ENCODE data around the gene ATP6V1A.

Gene ATP6V1A

DNA sequence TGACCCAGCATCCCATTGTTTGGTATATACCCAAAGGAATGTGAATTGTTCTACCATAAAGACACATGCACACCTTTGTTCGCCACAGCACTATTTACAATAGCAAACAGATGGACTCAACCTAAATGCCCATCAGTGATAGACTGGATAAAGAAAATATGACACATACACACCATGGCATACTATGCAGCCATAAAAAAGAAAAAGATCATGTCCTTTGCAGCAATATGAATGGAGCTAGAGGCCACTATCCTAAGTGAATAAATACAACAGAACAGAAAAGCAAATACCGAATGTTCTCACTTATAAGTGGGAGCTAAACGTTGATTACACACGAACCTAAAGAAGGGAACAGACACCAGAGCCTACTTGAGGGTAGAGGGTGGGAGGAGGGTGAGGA lies 39.0 kb upstream of the ATP6V1A start:
- no peaks in the 10 kb centered on the region for H3K4me1 ChIP-seq (ENCODE audit: insufficient read depth, poor library complexity, severe bottlenecking)
- DNase-seq (ENCODE audit: low spot score) (no peak), ATAC-seq (ENCODE audit: low read depth) (no peak)
- H3K27ac ChIP-seq (ENCODE audit: poor library complexity, severe bottlenecking): no peak overlapping the region
- no peaks in the 10 kb centered on the region for H3K36me3 ChIP-seq (ENCODE audit: low read depth)
- no peak overlapping the region for H3K4me3 ChIP-seq (ENCODE audit: severe bottlenecking)
- H3K27me3 ChIP-seq (ENCODE audit: insufficient read depth, poor library complexity, severe bottlenecking): no peaks in the 10 kb centered on the region
- no peaks in the 10 kb centered on the region for H3K9me3 ChIP-seq (ENCODE audit: severe bottlenecking)
- TF ChIP-seq, protein P1, sequence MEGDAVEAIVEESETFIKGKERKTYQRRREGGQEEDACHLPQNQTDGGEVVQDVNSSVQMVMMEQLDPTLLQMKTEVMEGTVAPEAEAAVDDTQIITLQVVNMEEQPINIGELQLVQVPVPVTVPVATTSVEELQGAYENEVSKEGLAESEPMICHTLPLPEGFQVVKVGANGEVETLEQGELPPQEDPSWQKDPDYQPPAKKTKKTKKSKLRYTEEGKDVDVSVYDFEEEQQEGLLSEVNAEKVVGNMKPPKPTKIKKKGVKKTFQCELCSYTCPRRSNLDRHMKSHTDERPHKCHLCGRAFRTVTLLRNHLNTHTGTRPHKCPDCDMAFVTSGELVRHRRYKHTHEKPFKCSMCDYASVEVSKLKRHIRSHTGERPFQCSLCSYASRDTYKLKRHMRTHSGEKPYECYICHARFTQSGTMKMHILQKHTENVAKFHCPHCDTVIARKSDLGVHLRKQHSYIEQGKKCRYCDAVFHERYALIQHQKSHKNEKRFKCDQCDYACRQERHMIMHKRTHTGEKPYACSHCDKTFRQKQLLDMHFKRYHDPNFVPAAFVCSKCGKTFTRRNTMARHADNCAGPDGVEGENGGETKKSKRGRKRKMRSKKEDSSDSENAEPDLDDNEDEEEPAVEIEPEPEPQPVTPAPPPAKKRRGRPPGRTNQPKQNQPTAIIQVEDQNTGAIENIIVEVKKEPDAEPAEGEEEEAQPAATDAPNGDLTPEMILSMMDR (IDR thresholded peaks at IDR 0.05; ENCODE audit: poor library complexity, severe bottlenecking): no peak

DNA sequence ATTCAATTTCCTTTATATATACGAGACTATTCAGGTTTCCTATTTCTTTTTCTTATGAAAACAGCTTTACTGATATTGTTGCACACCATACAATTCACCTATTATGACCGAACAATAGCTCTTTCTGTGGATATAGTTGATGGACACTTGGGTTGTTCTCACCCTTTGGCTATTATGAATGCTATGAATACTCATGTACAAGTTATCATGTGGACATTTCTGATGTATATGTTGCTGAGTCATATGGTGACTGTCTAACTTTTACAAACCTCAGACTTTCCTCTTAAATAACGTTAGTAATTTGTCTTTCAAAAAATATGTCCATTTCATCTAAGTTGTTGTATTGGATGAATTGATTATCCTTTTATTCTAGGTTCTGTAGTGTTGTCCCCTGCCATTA lies 34.7 kb upstream of the ATP6V1A start:
- peak; percentile 72 for ATAC-seq (ENCODE audit: low read depth)
- H3K9me3 ChIP-seq (ENCODE audit: severe bottlenecking): no peaks in the 10 kb centered on the region
- TF ChIP-seq, protein P1 (IDR thresholded peaks at IDR 0.05; ENCODE audit: poor library complexity, severe bottlenecking): no peak
- H3K27ac ChIP-seq (ENCODE audit: poor library complexity, severe bottlenecking): no peak overlapping the region
- no peaks in the 10 kb centered on the region for H3K27me3 ChIP-seq (ENCODE audit: insufficient read depth, poor library complexity, severe bottlenecking)
- H3K4me3 ChIP-seq (ENCODE audit: severe bottlenecking): no peak overlapping the region
- H3K4me1 ChIP-seq (ENCODE audit: insufficient read depth, poor library complexity, severe bottlenecking): no peaks in the 10 kb centered on the region
- no peak for DNase-seq (ENCODE audit: low spot score)
- H3K36me3 ChIP-seq (ENCODE audit: low read depth): 0 out of 2 replicates have a peak, but pooled peaks cover 5% of the 10 kb centered on the region

DNA sequence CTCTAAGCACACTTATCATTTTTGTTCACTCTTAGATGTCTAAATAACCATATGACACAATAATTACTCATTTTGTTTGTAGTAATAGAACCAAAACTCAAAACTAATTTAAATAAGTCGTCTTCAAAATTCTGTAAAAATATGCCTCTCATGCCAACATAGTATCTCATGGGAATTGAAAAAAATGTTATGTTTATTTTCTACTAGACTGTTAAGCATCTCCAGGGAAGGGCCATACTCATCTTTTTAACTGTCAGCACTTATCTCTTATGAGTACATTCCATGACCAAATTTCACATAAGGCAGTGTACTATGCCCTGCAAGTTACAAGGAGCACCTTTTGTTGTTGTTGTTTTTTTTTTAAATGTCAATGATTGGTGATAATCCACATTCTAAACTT lies 32.1 kb upstream of the ATP6V1A start:
- H3K27me3 ChIP-seq (ENCODE audit: insufficient read depth, poor library complexity, severe bottlenecking): no peaks in the 10 kb centered on the region
- no peaks in the 10 kb centered on the region for H3K4me1 ChIP-seq (ENCODE audit: insufficient read depth, poor library complexity, severe bottlenecking)
- TF ChIP-seq, protein P1 (IDR thresholded peaks at IDR 0.05; ENCODE audit: poor library complexity, severe bottlenecking): no peak
- H3K9me3 ChIP-seq (ENCODE audit: severe bottlenecking): no peaks in the 10 kb centered on the region
- DNase-seq (ENCODE audit: low spot score): no peak
- no peak overlapping the region for H3K27ac ChIP-seq (ENCODE audit: poor library complexity, severe bottlenecking)
- H3K4me3 ChIP-seq (ENCODE audit: severe bottlenecking): no peak overlapping the region
- no peak for ATAC-seq (ENCODE audit: low read depth)
- peaks cover 19% of the 10 kb centered on the region for H3K36me3 ChIP-seq (ENCODE audit: low read depth)

DNA sequence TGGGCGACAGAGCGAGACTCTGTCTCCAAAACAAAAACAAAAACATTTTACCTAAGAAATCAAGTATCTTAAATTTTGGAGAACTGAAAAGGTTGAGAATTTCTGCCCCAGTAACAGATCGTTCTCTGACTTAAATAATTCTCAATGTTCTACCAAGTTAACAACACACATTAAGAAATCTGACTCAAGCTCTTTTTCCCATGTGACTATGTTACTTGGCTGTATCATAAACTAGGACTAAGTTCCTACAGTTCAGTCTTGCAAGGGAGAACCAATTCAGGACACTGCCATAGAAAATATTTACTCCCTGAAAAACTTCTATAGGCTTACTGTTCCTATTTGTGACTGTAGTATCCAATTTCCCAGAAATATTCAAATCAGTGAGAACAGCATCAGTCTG lies 29.5 kb upstream of the ATP6V1A start:
- Histone ChIP-seq H3K9me3 (ENCODE audit: severe bottlenecking) (no peaks in the 10 kb centered on the region), H3K4me1 (ENCODE audit: insufficient read depth, poor library complexity, severe bottlenecking) (no peaks in the 10 kb centered on the region), H3K4me3 (ENCODE audit: severe bottlenecking) (no peak overlapping the region), H3K27ac (ENCODE audit: poor library complexity, severe bottlenecking) (no peak overlapping the region), H3K27me3 (ENCODE audit: insufficient read depth, poor library complexity, severe bottlenecking) (no peaks in the 10 kb centered on the region), H3K36me3 (ENCODE audit: low read depth) (peaks cover 45% of the 10 kb centered on the region)
- TF ChIP-seq, protein P1 (IDR thresholded peaks at IDR 0.05; ENCODE audit: poor library complexity, severe bottlenecking): no peak
- ATAC-seq (ENCODE audit: low read depth) (no peak), DNase-seq (ENCODE audit: low spot score) (no peak)

DNA sequence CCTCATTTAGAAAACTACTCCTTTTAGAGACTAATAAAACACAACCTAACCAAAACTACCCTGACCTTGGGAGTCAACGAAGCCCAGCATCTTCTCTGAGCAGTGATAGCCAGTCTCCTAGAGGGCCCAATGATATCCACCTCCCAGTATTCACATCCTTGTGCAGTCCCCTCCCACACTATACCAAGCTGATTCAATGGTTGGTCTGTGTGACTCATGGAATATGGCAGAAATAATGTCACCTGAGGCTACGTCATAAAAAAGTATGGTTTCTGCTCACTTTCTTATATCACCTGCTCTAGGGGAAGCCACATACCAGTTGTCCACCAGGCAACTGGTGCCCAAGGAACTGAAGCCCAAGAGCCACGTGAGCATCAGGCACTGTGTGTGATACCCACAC lies 29.0 kb upstream of the ATP6V1A start:
- no peak overlapping the region for H3K27ac ChIP-seq (ENCODE audit: poor library complexity, severe bottlenecking)
- DNase-seq (ENCODE audit: low spot score) (no peak), ATAC-seq (ENCODE audit: low read depth) (peak; percentile 40; the same call in 2 of the 3 replicates)
- TF ChIP-seq, protein P1 (IDR thresholded peaks at IDR 0.05; ENCODE audit: poor library complexity, severe bottlenecking): no peak
- no peaks in the 10 kb centered on the region for H3K27me3 ChIP-seq (ENCODE audit: insufficient read depth, poor library complexity, severe bottlenecking)
- H3K9me3 ChIP-seq (ENCODE audit: severe bottlenecking): no peaks in the 10 kb centered on the region
- no peaks in the 10 kb centered on the region for H3K4me1 ChIP-seq (ENCODE audit: insufficient read depth, poor library complexity, severe bottlenecking)
- peaks cover 51% of the 10 kb centered on the region for H3K36me3 ChIP-seq (ENCODE audit: low read depth)
- no peak overlapping the region for H3K4me3 ChIP-seq (ENCODE audit: severe bottlenecking)
